Osteocyte (in vitro differentiated cells): ENCODE measurements around the gene ANKRD9. TPM values are rescaled to one million over a fixed set of nuclear protein-coding genes. Genes with fewer than 3 reads are reported as not detected.

Experiments
- DNase-seq: peaks from one replicate; pipeline ENCODE4 v3.0.0; 2021; ENCODE audit warnings: mixed read lengths; ENCODE audit not compliant: unreplicated experiment; ENCODE audit errors: extremely low spot score
- H3K27ac Mint-ChIP-seq: one replicate; pipeline ENCODE4 v1.8.0; 2021; ENCODE audit warnings: mild to moderate bottlenecking, mixed read lengths; ENCODE audit not compliant: unreplicated experiment
- H3K27me3 Mint-ChIP-seq: one replicate; pipeline ENCODE4 v1.8.0; 2021; ENCODE audit warnings: mixed read lengths; ENCODE audit not compliant: unreplicated experiment
- H3K36me3 Mint-ChIP-seq: one replicate; pipeline ENCODE4 v1.8.0; 2021; ENCODE audit warnings: mixed read lengths; ENCODE audit not compliant: unreplicated experiment
- H3K4me1 Mint-ChIP-seq: one replicate; pipeline ENCODE4 v1.8.0; 2021; ENCODE audit warnings: mixed read lengths; ENCODE audit not compliant: unreplicated experiment
- H3K4me3 Mint-ChIP-seq: one replicate; pipeline ENCODE4 v1.8.0; 2021; ENCODE audit warnings: mild to moderate bottlenecking, moderate library complexity, mixed read lengths; ENCODE audit not compliant: unreplicated experiment
- H3K9me3 Mint-ChIP-seq: one replicate; pipeline ENCODE4 v1.8.0; 2021; ENCODE audit warnings: mixed read lengths; ENCODE audit not compliant: unreplicated experiment
- total RNA-seq: library from RNA; stranded (reverse); gene quantifications from 2 replicates; pipeline ENCODE4 v1.2.1, GENCODE V29; 2021
- TF ChIP-seq, protein P1 (sequence below): fragments of 200-600 bp; sonication (generic); IDR thresholded peaks from 2 replicates; pipeline ENCODE4 v1.5.0; 2021; ENCODE audit warnings: antibody characterized with exemption, mild to moderate bottlenecking, moderate library complexity

Gene ANKRD9
- total RNA-seq, 1 donor from 2014 or later, result 13.6 TPM

- no peak overlapping the region for H3K27ac Mint-ChIP-seq
- H3K36me3 Mint-ChIP-seq, result no peaks in the 10 kb centered on the region
- H3K4me3 Mint-ChIP-seq, result no peak overlapping the region
- H3K27me3 Mint-ChIP-seq, result no peaks in the 10 kb centered on the region
- no peak for DNase-seq
- H3K9me3 Mint-ChIP-seq, result no peaks in the 10 kb centered on the region
- TF ChIP-seq, protein P1, sequence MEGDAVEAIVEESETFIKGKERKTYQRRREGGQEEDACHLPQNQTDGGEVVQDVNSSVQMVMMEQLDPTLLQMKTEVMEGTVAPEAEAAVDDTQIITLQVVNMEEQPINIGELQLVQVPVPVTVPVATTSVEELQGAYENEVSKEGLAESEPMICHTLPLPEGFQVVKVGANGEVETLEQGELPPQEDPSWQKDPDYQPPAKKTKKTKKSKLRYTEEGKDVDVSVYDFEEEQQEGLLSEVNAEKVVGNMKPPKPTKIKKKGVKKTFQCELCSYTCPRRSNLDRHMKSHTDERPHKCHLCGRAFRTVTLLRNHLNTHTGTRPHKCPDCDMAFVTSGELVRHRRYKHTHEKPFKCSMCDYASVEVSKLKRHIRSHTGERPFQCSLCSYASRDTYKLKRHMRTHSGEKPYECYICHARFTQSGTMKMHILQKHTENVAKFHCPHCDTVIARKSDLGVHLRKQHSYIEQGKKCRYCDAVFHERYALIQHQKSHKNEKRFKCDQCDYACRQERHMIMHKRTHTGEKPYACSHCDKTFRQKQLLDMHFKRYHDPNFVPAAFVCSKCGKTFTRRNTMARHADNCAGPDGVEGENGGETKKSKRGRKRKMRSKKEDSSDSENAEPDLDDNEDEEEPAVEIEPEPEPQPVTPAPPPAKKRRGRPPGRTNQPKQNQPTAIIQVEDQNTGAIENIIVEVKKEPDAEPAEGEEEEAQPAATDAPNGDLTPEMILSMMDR, result no peak
- peaks cover 3% of the 10 kb centered on the region for H3K4me1 Mint-ChIP-seq
These were observed 21.4 kb upstream of the ANKRD9 start for GRCh38 chr14:102530828-102531478.

- no peak overlapping the region for H3K27ac Mint-ChIP-seq
- TF ChIP-seq, protein P1, result no peak
- peaks cover 16% of the 10 kb centered on the region for H3K4me1 Mint-ChIP-seq
- no peaks in the 10 kb centered on the region for H3K36me3 Mint-ChIP-seq
- H3K27me3 Mint-ChIP-seq, result no peaks in the 10 kb centered on the region
- H3K4me3 Mint-ChIP-seq, result no peak overlapping the region
- DNase-seq, result no peak
- no peaks in the 10 kb centered on the region for H3K9me3 Mint-ChIP-seq
These were observed 19.0 kb upstream of the ANKRD9 start for GRCh38 chr14:102528431-102529170.

- Mint-ChIP-seq H3K27me3 (no peaks in the 10 kb centered on the region), H3K27ac (peak overlapping the region; percentile 79), H3K4me3 (peak overlapping the region; percentile 89), H3K9me3 (no peaks in the 10 kb centered on the region), H3K4me1 (peaks cover 18% of the 10 kb centered on the region), H3K36me3 (no peaks in the 10 kb centered on the region)
- TF ChIP-seq, protein P1, result no peak
- no peak for DNase-seq
These were observed 16.4 kb upstream of the ANKRD9 start for GRCh38 chr14:102525929-102526497.

- no peaks in the 10 kb centered on the region for H3K36me3 Mint-ChIP-seq
- no peak for DNase-seq
- H3K4me3 Mint-ChIP-seq, result peak overlapping the region; percentile 89
- H3K27ac Mint-ChIP-seq, result peak overlapping the region; percentile 79
- no peaks in the 10 kb centered on the region for H3K27me3 Mint-ChIP-seq
- H3K9me3 Mint-ChIP-seq, result no peaks in the 10 kb centered on the region
- TF ChIP-seq, protein P1, result no peak
- H3K4me1 Mint-ChIP-seq, result peaks cover 18% of the 10 kb centered on the region
These were observed 15.8 kb upstream of the ANKRD9 start for GRCh38 chr14:102525219-102525928.
